ENCODE results near the gene EFCAB10.
"Not testable (repeated sequence)": the region's sequence is repeated elsewhere in the genome, so short reads cannot be mapped to it uniquely, and the experiment has no call there.

The EFCAB10 gene

GRCh38 chr7:105530126-105530525 lies 51.2 kb downstream of the EFCAB10 start:
- DNase-seq: no peak

- DNase-seq: not testable (repeated sequence)
Measured at GRCh38 chr7:105527737-105528136, 53.6 kb downstream of the EFCAB10 start.

GRCh38 chr7:105524840-105525239 lies 56.5 kb downstream of the EFCAB10 start:
- DNase-seq: no peak

- not testable (repeated sequence) for DNase-seq
Measured at GRCh38 chr7:105524423-105524822, 56.9 kb downstream of the EFCAB10 start.

GRCh38 chr7:105521717-105522463 lies 59.4 kb downstream of the EFCAB10 start, which contains the start of gene PUS7:
TSS of gene PUS7 (minus strand) at chr7:105522271. CDS start at chr7:105508512, 13,759 bp downstream.
- DNase-seq: peak; percentile 85 to 88

GRCh38 chr7:105521027-105521716 lies 60.1 kb downstream of the EFCAB10 start:
- peak; percentile 60 to 68 for DNase-seq

GRCh38 chr7:105520620-105521019 lies 60.7 kb downstream of the EFCAB10 start:
- not testable (repeated sequence) for DNase-seq

- no peak for DNase-seq
Measured at GRCh38 chr7:105519353-105519752, 61.9 kb downstream of the EFCAB10 start.

- DNase-seq: not testable (repeated sequence)
Measured at GRCh38 chr7:105515610-105516009, 65.7 kb downstream of the EFCAB10 start.

Data from activated CD4-positive, alpha-beta T cell treated with anti-CD3 and anti-CD28 coated beads, Interleukin-2, amount 50 U/mL, for 48 hours (primary cell).